NT2/D1 (cell line): ENCODE results near the gene TLK1.

Experiments
- SUZ12 ChIP-seq: IDR thresholded peaks from 2 replicates; pipeline ENCODE4 v1.6.1; 2011; ENCODE audit not compliant: insufficient read length, insufficient read depth; ENCODE audit errors: extremely low read depth
- YY1 ChIP-seq: IDR thresholded peaks from 2 replicates; pipeline ENCODE4 v1.6.1; 2011; ENCODE audit not compliant: insufficient read length, insufficient read depth
- ZNF274 ChIP-seq: IDR thresholded peaks from 2 replicates; pipeline ENCODE4 v1.6.1; 2011; ENCODE audit warnings: mild to moderate bottlenecking, low read depth, low read length

DNA sequence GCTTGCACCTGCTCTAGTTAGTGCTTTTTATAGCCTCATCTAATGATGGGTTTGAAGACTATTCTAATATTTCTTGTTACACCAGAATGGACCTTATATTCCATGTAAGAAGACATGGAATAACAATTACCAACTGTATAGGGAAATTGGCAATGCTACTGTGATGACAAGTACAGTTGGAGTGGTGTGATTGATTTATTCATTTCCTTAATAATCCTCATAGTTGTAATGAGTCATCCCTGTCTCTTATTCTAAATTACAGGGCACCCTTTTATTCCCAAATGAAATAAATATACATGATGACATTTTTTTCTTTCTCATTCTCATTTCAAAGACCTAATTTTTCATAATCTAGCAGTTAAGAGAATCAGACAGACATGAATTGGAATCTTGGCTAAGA is 18.3 kb upstream of the TLK1 start:
- no peak for TF ChIP-seq ZNF274
- no peak for TF ChIP-seq SUZ12
- no peak for TF ChIP-seq YY1
